Stomach smooth muscle (tissue), 2 donors: Measurements from ENCODE around the gene HTT.

Experiments used
- H3K27ac ChIP-seq: one replicate; pipeline ENCODE4 v1.7.0; 2013; ENCODE audit warnings: mild to moderate bottlenecking, low read length, inconsistent platforms
- H3K27me3 ChIP-seq, 2 donors: one replicate each; pipeline ENCODE4 v1.7.0; 2013; ENCODE audit warnings: low read length in 2 of 2; ENCODE audit not compliant: insufficient read depth in 2 of 2, control insufficient read depth in 1 of 2
- H3K36me3 ChIP-seq, 2 donors: one replicate each; pipeline ENCODE4 v1.7.0; 2013; ENCODE audit warnings: low read length in 2 of 2; ENCODE audit not compliant: control insufficient read depth in 2 of 2, insufficient read depth in 2 of 2
- H3K4me1 ChIP-seq: one replicate; pipeline ENCODE4 v1.7.0; 2013; ENCODE audit warnings: low read length; ENCODE audit not compliant: control insufficient read depth, insufficient read depth
- H3K4me3 ChIP-seq, 2 donors: one replicate each; pipeline ENCODE4 v1.7.0; 2013; ENCODE audit warnings: low read length in 2 of 2
- H3K9ac ChIP-seq, 2 donors: one replicate each; pipeline ENCODE4 v1.7.0; 2013; ENCODE audit warnings: low read length in 2 of 2, mild to moderate bottlenecking in 1 of 2
- H3K9me3 ChIP-seq, 2 donors: one replicate each; pipeline ENCODE4 v1.7.0; 2013; ENCODE audit warnings: low read length in 2 of 2; ENCODE audit not compliant: control insufficient read depth in 2 of 2
- donor health status: healthy.
- donor health status: Pancreatic carcinoma.

Gene HTT

GRCh38 chr4:3245676-3246075, 171.2 kb downstream of the HTT start:
- H3K27ac ChIP-seq: no peak overlapping the region
- H3K9ac ChIP-seq: no peak overlapping the region
- H3K27me3 ChIP-seq: no peaks in the 10 kb centered on the region
- H3K9me3 ChIP-seq: no peaks in the 10 kb centered on the region
- no peak overlapping the region for H3K4me3 ChIP-seq
- peaks cover 30% of the 10 kb centered on the region for H3K4me1 ChIP-seq
- peaks cover 0 to 2% of the 10 kb centered on the region in 2 donors for H3K36me3 ChIP-seq

GRCh38 chr4:3246458-3247398, 172.2 kb downstream of the HTT start:
- Histone ChIP-seq H3K36me3 (peaks cover 0 to 2% of the 10 kb centered on the region in 2 donors), H3K4me1 (peaks cover 22% of the 10 kb centered on the region), H3K4me3 (no peak overlapping the region), H3K9me3 (no peaks in the 10 kb centered on the region), H3K9ac (no peak overlapping the region), H3K27ac (no peak overlapping the region), H3K27me3 (no peaks in the 10 kb centered on the region)

GRCh38 chr4:3247399-3248177, 173.1 kb downstream of the HTT start:
- Histone ChIP-seq H3K4me1 (peaks cover 16% of the 10 kb centered on the region), H3K9ac (no peak overlapping the region), H3K27me3 (no peaks in the 10 kb centered on the region), H3K27ac (no peak overlapping the region), H3K9me3 (no peaks in the 10 kb centered on the region), H3K36me3 (peaks cover 0 to 2% of the 10 kb centered on the region in 2 donors), H3K4me3 (no peak overlapping the region)

GRCh38 chr4:3248178-3248480, 173.6 kb downstream of the HTT start:
- Histone ChIP-seq H3K27ac (no peak overlapping the region), H3K9me3 (no peaks in the 10 kb centered on the region), H3K4me1 (peaks cover 15% of the 10 kb centered on the region), H3K36me3 (no peaks in the 10 kb centered on the region), H3K27me3 (no peaks in the 10 kb centered on the region), H3K4me3 (no peak overlapping the region), H3K9ac (no peak overlapping the region)

- Histone ChIP-seq H3K9me3 (no peaks in the 10 kb centered on the region), H3K27me3 (no peaks in the 10 kb centered on the region), H3K36me3 (no peaks in the 10 kb centered on the region), H3K9ac (no peak within 1 kb of the TSS), H3K4me1 (peaks cover 13% of the 10 kb centered on the region), H3K27ac (peak within 1 kb of the TSS; percentile 24), H3K4me3 (no peak within 1 kb of the TSS)
Observed at GRCh38 chr4:3248811-3249661, 174.6 kb downstream of the HTT start, which contains the start of gene MSANTD1. Gene MSANTD1 (plus strand): TSS chr4:3249159. CDS start chr4:3249223, 64 bp downstream.

GRCh38 chr4:3249711-3250437, 175.4 kb downstream of the HTT start:
- H3K4me1 ChIP-seq: peaks cover 13% of the 10 kb centered on the region
- H3K36me3 ChIP-seq: no peaks in the 10 kb centered on the region
- no peaks in the 10 kb centered on the region for H3K27me3 ChIP-seq
- H3K27ac ChIP-seq: no peak overlapping the region
- no peaks in the 10 kb centered on the region for H3K9me3 ChIP-seq
- no peak overlapping the region for H3K4me3 ChIP-seq
- H3K9ac ChIP-seq: no peak overlapping the region

GRCh38 chr4:3250438-3250955, 176.0 kb downstream of the HTT start:
- Histone ChIP-seq H3K4me3 (no peak overlapping the region), H3K27me3 (no peaks in the 10 kb centered on the region), H3K9me3 (no peaks in the 10 kb centered on the region), H3K9ac (no peak overlapping the region), H3K36me3 (no peaks in the 10 kb centered on the region), H3K27ac (no peak overlapping the region), H3K4me1 (peaks cover 13% of the 10 kb centered on the region)

- Histone ChIP-seq H3K9me3 (no peaks in the 10 kb centered on the region), H3K27ac (no peak overlapping the region), H3K9ac (no peak overlapping the region), H3K4me1 (peaks cover 13% of the 10 kb centered on the region), H3K27me3 (no peaks in the 10 kb centered on the region), H3K4me3 (no peak overlapping the region), H3K36me3 (peaks cover 0 to under 1% of the 10 kb centered on the region in 2 donors)
Observed at GRCh38 chr4:3250956-3251690, 176.6 kb downstream of the HTT start.

- H3K27ac ChIP-seq: no peak overlapping the region
- peaks cover 0 to 4% of the 10 kb centered on the region in 2 donors for H3K36me3 ChIP-seq
- H3K4me1 ChIP-seq: peaks cover 7% of the 10 kb centered on the region
- no peaks in the 10 kb centered on the region for H3K27me3 ChIP-seq
- H3K9ac ChIP-seq: no peak overlapping the region
- no peaks in the 10 kb centered on the region for H3K9me3 ChIP-seq
- no peak overlapping the region for H3K4me3 ChIP-seq
Observed at GRCh38 chr4:3251691-3252479, 177.4 kb downstream of the HTT start.
